Brain microvascular endothelial cell (primary cell): ENCODE data around the gene ZFYVE9.

Experiments used
- DNase-seq: peaks from one replicate; pipeline ENCODE4 v3.0.0-alpha.2; 2020
- H3K27ac ChIP-seq: fragments of 250-450 bp; sonication (Bioruptor Pico); 2 replicates; pipeline ENCODE4 v1.5.1; 2020; ENCODE audit warnings: mild to moderate bottlenecking, moderate library complexity
- H3K27me3 ChIP-seq: fragments of 250-450 bp; sonication (Bioruptor Pico); replicated peaks from 2 replicates; pipeline ENCODE4 v1.5.1; 2020; ENCODE audit warnings: mild to moderate bottlenecking
- H3K36me3 ChIP-seq: fragments of 250-450 bp; sonication (Bioruptor Pico); replicated peaks from 2 replicates; pipeline ENCODE4 v1.5.1; 2020; ENCODE audit warnings: mild to moderate bottlenecking
- H3K4me3 ChIP-seq: 2 replicates; pipeline ENCODE4 v1.5.1; 2011; ENCODE audit warnings: low read depth, mild to moderate bottlenecking, control low read depth, low read length, moderate library complexity
- in situ Hi-C: cut with HindIII; loops from 2 replicates; pipeline ENCODE4 v1.10.0; 2017; ENCODE audit warnings: low sequenced_read_pairs, low pct_ligation_motif_present
- TF ChIP-seq, protein P1 (sequence below): IDR thresholded peaks from 2 replicates; pipeline ENCODE4 v1.5.1; 2011; ENCODE audit warnings: low read depth, mild to moderate bottlenecking, moderate library complexity, low read length, control low read depth, inconsistent platforms; ENCODE audit errors: missing control alignments

Gene ZFYVE9

DNA sequence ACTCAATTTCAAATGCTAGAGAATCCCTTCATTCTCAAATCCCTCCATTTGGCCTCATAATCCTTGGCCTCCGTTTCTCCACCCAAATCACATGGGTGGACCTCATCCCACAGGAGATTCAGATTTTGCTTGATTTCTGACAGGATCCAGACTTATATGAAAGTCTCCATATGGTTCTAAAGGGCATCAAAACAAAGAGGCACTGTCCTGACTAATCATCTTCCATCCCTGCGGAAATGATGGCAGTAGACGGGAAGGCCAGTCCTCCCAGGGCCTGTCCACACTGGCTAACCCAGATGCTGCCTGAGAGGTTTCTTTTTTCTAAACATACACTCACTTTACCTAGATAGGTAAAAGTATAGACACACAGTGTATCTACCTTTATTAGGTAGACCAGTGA is 243.5 kb downstream of the ZFYVE9 start:
- no peak for DNase-seq
- Histone ChIP-seq H3K36me3 (peaks cover 2% of the 10 kb centered on the region), H3K27me3 (no peaks in the 10 kb centered on the region), H3K4me3 (no peak overlapping the region), H3K27ac (no peak overlapping the region)
- TF ChIP-seq, protein P1, sequence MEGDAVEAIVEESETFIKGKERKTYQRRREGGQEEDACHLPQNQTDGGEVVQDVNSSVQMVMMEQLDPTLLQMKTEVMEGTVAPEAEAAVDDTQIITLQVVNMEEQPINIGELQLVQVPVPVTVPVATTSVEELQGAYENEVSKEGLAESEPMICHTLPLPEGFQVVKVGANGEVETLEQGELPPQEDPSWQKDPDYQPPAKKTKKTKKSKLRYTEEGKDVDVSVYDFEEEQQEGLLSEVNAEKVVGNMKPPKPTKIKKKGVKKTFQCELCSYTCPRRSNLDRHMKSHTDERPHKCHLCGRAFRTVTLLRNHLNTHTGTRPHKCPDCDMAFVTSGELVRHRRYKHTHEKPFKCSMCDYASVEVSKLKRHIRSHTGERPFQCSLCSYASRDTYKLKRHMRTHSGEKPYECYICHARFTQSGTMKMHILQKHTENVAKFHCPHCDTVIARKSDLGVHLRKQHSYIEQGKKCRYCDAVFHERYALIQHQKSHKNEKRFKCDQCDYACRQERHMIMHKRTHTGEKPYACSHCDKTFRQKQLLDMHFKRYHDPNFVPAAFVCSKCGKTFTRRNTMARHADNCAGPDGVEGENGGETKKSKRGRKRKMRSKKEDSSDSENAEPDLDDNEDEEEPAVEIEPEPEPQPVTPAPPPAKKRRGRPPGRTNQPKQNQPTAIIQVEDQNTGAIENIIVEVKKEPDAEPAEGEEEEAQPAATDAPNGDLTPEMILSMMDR: no peak
- in situ Hi-C loops: no loop called here

DNA sequence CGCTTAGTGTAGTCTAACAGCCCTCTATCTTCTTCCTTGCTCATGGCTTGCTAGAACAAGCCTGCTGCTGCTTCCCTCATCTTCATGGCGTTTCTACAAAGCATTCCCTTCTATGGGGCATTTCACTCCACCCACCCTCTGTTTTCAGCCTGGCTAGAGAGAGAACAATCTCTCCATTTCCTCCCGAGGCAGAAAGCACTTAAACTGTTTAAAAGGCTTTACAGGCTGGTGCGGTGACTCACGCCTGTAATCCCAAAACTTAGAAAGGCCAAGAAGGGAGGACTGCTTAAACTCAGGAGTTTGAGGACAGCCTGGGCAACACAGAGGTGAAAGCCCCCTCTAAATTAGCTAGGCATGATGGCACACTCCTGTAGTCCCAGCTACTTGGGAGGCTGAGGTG is 244.6 kb downstream of the ZFYVE9 start:
- TF ChIP-seq, protein P1: no peak
- no peak for DNase-seq
- Histone ChIP-seq H3K27me3 (no peaks in the 10 kb centered on the region), H3K27ac (no peak overlapping the region), H3K4me3 (no peak overlapping the region), H3K36me3 (peaks cover 2% of the 10 kb centered on the region)
- in situ Hi-C loops: no loop called here

DNA sequence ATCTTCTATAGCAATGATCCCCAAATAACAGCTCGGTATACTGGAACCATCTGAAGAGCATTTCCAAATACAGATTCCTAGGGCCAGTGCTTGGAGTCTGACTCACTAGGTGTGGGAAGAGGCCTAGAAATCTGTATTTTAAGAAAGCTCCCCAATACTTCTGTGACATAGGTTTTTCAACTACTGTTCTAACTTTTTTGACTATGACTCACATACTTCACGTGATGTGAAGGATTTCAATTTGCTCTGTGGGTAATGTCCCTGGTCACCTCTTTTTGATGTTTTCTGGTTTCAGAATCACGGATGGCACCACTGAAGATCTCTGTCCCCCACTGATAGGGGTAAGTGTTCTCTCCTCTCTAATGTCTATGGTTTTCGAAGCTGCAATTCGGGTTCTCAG is 251.3 kb downstream of the ZFYVE9 start:
- Histone ChIP-seq H3K27me3 (no peaks in the 10 kb centered on the region), H3K36me3 (peaks cover under 1% of the 10 kb centered on the region), H3K4me3 (no peak overlapping the region), H3K27ac (no peak overlapping the region)
- TF ChIP-seq, protein P1: no peak
- DNase-seq: no peak
- in situ Hi-C loops: no loop called here
